NCI-H226 (cell line): ENCODE data around the gene NINJ1.

Experiments used
- DNase-seq: peaks from one replicate; pipeline ENCODE4 v3.0.0-alpha.2; 2015

The NINJ1 gene

GRCh38 chr9:93132287-93132927, 1.6 kb downstream of the NINJ1 start:
- DNase-seq: peak; percentile 83

DNA sequence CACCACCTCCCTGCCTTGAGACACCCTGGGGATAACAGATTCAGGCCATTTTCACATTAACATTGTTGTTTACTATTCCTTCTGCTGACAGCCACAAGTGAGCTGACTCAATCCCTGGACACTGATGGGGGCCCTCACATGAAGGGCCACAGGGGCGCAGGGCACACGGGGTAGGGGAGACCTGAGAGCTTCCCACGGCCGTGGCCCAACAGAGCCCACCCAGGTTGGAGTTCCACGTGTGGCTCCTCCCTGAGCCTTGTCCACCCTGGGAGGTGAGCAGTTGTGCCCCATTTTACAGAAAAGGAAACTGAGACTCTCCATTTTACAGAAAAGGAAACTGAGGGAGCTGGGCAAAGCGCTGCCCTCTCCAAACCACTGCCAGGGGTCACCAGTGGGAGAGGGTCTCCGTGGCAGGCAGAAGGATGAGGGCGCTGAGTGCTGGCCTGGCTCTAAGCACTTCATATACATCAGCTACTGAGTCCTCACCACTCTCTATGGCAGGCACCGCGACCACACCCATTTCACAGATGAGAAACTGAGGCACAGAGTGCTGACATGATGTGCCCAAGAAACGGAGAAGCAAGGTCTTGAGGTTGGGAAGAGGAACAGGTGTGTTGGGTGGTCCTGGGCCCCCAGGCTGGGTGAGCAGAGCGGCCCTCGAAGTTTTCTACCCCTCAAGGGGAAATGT, 2.3 kb downstream of the NINJ1 start:
- no peak for DNase-seq

DNA sequence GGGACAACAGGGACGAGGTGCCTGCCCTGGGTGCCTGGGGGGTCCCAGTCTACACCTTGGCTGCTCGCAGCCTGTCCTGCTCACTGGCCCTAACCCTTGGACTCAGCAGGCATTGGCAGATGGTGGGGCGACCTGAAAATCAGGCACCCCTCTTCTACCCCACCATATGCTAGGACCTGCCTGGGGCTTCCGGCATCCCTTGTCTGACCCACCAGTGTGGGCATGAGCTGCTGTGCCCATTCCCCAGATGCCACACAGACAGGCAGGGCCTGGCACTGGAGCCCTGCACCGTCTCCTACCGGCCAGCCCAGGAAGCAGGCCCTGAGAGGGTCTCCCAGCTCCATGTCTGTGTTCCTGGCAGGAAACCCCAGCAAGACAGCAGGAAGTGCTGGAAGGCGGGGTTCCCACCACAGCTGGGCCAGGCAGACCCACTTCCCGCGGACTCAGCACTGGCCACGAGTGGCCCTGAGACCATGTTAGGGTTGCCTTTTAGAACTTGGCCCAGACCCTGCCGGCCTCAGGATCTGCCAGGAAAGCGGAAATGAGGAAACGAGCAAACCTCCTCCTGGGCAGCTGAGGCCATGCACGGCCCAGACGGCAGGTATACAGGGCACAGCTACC, 3.1 kb downstream of the NINJ1 start:
- DNase-seq: no peak

DNA sequence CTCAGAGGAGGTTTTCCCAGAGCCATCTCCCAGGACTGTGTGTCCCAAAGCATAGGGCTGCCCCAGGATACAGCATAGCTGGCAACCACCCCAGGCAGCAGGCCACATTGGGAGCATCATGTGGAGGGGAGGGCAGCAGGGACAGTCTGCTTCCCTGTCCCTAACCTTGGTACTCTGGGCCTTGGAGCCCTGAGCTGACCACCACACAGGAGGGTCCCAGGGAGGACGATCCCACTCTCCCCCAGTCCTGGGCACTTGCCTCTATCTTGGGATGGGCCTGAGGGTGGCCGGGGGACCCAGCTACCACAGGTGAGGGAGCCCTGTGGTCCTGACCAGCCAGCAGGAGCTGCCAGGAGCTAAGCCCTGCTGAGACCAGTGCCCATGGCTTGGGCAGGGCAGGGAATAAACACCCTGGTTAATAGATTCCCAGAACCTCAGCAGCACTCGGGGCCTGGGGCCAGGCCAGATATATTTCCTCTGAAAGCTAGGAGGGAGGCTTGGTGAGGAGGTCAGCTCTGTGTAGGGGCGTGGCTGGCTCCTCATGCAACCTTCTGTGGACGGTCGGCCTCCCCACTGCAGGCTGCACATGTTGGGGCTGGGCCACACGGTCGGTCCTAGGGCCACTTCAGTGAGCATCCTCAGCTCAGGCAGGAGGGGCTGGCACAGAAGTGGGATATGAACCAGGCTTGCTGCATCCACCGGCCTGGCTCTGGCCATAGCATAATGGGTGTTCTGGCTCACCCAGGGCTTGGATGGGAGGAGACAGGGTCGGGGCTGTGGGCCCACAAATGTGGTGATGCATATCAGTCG, 4.2 kb downstream of the NINJ1 start:
- DNase-seq: no peak

DNA sequence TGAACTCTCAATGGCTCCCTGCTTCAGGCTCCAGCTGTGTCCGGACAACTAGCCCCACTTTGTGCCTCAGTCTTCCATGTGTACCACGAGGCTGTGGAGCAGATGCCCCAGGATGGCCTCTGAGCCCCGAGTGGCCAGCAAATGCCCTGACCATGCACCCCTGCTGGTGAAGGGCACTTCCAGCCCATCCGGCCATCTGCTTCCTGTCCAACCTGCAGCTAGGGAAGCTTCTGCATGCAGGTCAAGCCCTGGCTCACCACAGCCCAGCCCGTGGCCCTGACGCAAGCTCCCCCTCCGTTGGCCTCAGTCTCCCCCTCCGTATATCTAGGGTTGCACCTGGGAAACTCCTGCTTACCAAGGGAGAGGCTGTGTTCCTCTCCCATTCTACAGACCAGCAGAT, 4.8 kb downstream of the NINJ1 start:
- no peak for DNase-seq

- DNase-seq: no peak
Observed at GRCh38 chr9:93128715-93129224, 5.3 kb downstream of the NINJ1 start.

DNA sequence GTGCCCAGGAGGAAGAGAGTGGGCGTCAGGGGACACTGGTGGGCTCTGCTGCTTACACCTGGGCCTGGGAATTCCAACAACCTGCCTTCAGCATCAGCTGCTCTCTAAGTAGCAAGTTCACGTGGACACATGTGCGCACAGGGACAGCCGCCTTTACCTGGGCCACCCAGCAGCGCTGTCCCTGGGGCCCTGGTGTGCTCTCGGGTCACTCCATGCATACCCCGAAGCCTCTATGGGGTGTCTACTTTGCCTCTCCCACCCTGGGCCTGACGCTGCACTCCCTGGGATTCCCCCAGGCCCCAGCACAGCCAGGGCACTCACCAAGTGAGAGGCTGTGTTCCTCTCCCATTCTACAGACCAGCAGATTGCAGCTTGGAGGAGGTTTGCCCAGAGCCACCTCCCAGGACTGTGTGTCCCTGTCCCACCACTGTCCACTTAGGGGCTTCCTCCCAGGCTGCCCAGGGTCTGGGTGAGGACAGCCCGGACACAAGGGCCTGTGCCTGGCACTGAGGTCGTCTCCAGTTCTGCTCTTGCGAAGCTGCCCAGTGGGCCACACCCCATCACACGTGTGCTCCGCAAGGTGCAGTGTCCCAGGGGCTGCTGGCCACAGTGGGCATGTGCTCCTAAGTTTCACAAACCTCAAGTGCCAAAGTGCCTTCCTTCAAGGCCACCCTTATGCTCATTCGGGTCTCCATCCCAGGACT, 5.9 kb downstream of the NINJ1 start:
- DNase-seq: no peak

DNA sequence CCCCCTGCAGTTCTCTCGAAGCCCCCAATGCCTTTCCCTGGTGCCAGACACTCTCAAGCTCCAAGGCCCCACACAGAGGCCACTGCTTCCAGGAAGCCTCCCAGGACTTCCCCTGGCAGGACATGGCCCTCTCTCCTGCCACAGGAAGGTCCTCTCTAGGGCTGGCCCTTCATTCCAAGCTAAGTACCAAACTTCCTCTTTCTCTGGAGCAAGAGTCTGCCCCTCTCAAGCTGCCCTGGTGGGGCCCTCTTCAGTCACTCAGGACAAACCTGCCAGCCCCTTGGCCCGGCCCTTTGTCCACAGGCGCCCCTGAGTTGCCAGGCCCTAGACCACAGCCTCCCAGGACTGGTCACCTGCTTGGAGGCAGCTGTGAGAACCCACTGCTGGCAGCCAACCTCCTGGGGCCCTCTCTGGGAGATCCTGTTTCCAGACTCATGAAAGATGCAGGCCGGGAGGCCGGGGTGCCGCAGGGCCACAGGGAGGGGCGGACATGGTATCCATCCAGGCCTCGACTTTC, 6.6 kb downstream of the NINJ1 start:
- DNase-seq: no peak

GRCh38 chr9:93126825-93127368, 7.2 kb downstream of the NINJ1 start:
- no peak for DNase-seq

- DNase-seq: no peak
Observed at GRCh38 chr9:93126151-93126781, 7.8 kb downstream of the NINJ1 start.

- no peak for DNase-seq
Observed at GRCh38 chr9:93125331-93125894, 8.6 kb downstream of the NINJ1 start.

DNA sequence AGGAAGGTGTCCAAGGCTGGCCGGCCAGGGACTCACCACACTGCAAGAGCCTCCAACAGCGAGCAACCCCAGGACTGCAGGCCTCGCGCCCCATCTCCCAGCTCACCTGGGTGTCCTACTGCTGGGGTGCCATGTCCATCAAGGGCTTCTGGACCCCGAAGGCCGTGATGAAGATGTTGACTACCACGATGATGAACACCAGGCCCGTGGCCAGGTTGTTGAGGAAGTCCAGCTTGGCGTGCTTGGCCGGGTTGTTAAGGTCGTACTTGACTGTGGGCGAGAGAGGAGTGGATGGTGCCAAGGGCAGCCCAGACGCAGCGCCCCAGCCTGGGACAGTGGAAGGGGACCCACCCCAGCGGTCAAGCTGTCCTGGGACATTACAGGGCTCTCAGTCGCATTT, 9.3 kb downstream of the NINJ1 start:
- DNase-seq: no peak

GRCh38 chr9:93123561-93124283, 10.3 kb downstream of the NINJ1 start:
- DNase-seq: no peak

GRCh38 chr9:93122721-93123221, 11.3 kb downstream of the NINJ1 start:
- DNase-seq: no peak

DNA sequence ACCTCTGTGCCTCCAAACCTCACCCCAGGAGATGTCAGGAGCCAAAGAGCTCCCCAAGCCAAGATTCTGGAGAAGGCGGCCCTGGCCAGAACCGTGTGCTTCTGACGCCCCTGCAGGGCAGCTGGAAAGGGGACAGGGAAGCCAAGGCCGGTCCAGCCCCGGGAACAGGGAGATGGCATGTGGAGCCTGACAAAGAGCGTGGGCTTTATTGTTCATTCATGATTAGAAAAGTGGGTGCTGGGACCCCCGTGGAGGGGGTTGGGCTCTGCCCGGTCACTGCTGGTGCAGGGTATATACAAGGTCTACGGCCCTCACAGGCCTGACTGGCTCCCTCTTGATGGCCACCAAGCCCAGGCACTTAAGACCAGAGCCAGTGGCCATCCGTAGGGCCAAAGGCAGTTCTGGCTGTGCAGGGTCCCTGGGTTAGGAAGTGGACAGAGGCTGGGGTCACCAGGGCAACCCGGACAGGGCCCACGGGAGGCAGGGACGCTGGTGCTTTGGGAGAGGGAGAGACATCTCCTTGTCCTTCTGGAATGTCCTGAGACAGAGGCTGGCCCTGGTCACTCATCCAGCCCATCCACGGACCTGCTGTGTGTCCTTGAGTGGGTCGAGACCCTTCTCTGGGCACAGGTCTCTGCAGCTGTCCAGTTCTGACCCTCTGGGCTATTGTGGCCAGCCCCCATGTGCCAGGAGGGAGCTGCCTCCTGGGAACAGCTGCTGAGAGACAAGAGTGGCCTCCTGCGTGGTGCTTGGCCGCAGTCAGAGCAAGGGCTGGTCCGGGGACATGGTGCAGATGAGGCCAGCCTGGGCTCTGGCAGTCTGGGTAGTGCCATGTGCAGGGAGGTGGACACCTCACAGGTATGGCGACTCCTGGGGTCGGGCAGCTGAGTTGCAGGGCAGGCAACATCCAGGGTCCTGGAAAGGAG, 12.5 kb downstream of the NINJ1 start:
- no peak for DNase-seq

GRCh38 chr9:93120846-93121315, 13.2 kb downstream of the NINJ1 start:
- DNase-seq: no peak

- DNase-seq: peak; percentile 98
Observed at GRCh38 chr9:93119953-93120845, 13.9 kb downstream of the NINJ1 start.

DNA sequence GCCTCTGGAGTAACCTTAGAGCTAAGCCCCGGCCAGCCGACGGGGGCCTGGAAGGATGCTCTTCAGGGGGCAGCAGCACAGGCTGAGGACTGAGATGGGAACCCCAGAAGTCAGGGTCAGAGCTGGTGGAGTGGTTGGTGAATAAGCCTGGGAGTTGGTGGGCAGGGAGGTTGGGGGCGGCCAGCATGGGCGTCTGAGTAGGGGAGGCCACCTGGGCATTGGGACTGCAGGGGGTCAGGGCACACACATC, 14.4 kb downstream of the NINJ1 start:
- DNase-seq: no peak
